ENCODE data around the gene PRKCH. TPM values are rescaled to one million over a fixed set of nuclear protein-coding genes. Genes with fewer than 3 reads are reported as not detected.
A peak's percentile ranks its signal among the peaks of the same experiment; 100 is the strongest.

PRKCH gene
- total and polyA plus RNA-seq, 2 of the 13 experiments (the other 11 are each of a cell fraction or from before 2014, with no cell fraction given), result 0.48 to 1.3 TPM

DNA sequence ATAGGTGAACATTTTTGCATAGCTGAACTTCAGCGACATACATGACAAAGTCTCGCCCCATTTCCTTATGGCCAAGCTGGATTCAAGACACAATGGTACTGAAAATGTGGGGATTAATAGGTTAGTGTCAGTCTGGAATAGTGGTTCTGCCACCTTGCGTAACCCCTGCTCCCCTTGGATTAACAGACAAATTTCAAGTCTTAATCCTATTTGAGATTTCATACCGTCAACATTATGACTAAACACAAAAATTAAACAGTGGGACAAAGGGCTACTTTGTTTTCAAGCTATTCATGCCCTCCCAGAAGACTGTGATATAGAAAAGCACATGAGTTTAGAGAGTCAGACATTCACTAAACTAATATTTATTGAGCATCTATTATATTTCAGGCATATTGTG lies 235.1 kb downstream of the PRKCH start (continued):
- no peak for TF ChIP-seq ZNF75D (CRISPR knock-in tag; IDR thresholded peaks at IDR 0.05; ENCODE audit: borderline replicate concordance)
- TF ChIP-seq, protein P1, sequence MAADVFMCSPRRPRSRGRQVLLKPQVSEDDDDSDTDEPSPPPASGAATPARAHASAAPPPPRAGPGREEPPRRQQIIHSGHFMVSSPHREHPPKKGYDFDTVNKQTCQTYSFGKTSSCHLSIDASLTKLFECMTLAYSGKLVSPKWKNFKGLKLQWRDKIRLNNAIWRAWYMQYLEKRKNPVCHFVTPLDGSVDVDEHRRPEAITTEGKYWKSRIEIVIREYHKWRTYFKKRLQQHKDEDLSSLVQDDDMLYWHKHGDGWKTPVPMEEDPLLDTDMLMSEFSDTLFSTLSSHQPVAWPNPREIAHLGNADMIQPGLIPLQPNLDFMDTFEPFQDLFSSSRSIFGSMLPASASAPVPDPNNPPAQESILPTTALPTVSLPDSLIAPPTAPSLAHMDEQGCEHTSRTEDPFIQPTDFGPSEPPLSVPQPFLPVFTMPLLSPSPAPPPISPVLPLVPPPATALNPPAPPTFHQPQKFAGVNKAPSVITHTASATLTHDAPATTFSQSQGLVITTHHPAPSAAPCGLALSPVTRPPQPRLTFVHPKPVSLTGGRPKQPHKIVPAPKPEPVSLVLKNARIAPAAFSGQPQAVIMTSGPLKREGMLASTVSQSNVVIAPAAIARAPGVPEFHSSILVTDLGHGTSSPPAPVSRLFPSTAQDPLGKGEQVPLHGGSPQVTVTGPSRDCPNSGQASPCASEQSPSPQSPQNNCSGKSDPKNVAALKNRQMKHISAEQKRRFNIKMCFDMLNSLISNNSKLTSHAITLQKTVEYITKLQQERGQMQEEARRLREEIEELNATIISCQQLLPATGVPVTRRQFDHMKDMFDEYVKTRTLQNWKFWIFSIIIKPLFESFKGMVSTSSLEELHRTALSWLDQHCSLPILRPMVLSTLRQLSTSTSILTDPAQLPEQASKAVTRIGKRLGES (CRISPR knock-in tag; IDR thresholded peaks at IDR 0.05; ENCODE audit: borderline replicate concordance), result no peak
- TF ChIP-seq SIX4 (CRISPR knock-in tag; IDR thresholded peaks at IDR 0.05), result no peak
- peak; percentile 47; the same call in 1 of the 2 replicates for TF ChIP-seq CEBPG (CRISPR knock-in tag; IDR thresholded peaks at IDR 0.05)
- TF ChIP-seq, protein P2, sequence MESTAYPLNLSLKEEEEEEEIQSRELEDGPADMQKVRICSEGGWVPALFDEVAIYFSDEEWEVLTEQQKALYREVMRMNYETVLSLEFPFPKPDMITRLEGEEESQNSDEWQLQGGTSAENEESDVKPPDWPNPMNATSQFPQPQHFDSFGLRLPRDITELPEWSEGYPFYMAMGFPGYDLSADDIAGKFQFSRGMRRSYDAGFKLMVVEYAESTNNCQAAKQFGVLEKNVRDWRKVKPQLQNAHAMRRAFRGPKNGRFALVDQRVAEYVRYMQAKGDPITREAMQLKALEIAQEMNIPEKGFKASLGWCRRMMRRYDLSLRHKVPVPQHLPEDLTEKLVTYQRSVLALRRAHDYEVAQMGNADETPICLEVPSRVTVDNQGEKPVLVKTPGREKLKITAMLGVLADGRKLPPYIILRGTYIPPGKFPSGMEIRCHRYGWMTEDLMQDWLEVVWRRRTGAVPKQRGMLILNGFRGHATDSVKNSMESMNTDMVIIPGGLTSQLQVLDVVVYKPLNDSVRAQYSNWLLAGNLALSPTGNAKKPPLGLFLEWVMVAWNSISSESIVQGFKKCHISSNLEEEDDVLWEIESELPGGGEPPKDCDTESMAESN (CRISPR knock-in tag; conservative IDR thresholded peaks at IDR 0.05), result no peak
- TF ChIP-seq ZFP41 (CRISPR knock-in tag; IDR thresholded peaks at IDR 0.05; ENCODE audit: borderline replicate concordance), result no peak
- TF ChIP-seq STAT5B (CRISPR knock-in tag; IDR thresholded peaks at IDR 0.05), result no peak
- TF ChIP-seq REPIN1 (CRISPR knock-in tag; IDR thresholded peaks at IDR 0.05; ENCODE audit: borderline replicate concordance, low read depth), result no peak
- TF ChIP-seq SNAI1 (CRISPR knock-in tag; IDR thresholded peaks at IDR 0.05; ENCODE audit: borderline replicate concordance), result no peak
- TF ChIP-seq BCL6 (CRISPR knock-in tag; IDR thresholded peaks at IDR 0.05), result 0 out of 2 replicates have a peak, but pooled peaks have one; percentile 14
- no peak for TF ChIP-seq NR1H2 (CRISPR knock-in tag; IDR thresholded peaks at IDR 0.05; ENCODE audit: borderline replicate concordance, low read depth)
- TF ChIP-seq SMARCE1 (IDR thresholded peaks at IDR 0.05; ENCODE audit: borderline replicate concordance), result no peak
- TF ChIP-seq, protein P3, sequence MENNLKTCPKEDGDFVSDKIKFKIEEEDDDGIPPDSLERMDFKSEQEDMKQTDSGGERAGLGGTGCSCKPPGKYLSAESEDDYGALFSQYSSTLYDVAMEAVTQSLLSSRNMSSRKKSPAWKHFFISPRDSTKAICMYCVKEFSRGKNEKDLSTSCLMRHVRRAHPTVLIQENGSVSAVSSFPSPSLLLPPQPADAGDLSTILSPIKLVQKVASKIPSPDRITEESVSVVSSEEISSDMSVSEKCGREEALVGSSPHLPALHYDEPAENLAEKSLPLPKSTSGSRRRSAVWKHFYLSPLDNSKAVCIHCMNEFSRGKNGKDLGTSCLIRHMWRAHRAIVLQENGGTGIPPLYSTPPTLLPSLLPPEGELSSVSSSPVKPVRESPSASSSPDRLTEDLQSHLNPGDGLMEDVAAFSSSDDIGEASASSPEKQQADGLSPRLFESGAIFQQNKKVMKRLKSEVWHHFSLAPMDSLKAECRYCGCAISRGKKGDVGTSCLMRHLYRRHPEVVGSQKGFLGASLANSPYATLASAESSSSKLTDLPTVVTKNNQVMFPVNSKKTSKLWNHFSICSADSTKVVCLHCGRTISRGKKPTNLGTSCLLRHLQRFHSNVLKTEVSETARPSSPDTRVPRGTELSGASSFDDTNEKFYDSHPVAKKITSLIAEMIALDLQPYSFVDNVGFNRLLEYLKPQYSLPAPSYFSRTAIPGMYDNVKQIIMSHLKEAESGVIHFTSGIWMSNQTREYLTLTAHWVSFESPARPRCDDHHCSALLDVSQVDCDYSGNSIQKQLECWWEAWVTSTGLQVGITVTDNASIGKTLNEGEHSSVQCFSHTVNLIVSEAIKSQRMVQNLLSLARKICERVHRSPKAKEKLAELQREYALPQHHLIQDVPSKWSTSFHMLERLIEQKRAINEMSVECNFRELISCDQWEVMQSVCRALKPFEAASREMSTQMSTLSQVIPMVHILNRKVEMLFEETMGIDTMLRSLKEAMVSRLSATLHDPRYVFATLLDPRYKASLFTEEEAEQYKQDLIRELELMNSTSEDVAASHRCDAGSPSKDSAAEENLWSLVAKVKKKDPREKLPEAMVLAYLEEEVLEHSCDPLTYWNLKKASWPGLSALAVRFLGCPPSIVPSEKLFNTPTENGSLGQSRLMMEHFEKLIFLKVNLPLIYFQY (CRISPR knock-in tag; IDR thresholded peaks at IDR 0.05; ENCODE audit: borderline replicate concordance), result no peak
- TF ChIP-seq TOE1 (CRISPR knock-in tag; IDR thresholded peaks at IDR 0.05), result no peak
- no peak for TF ChIP-seq ZNF138 (CRISPR knock-in tag; IDR thresholded peaks at IDR 0.05; ENCODE audit: low read depth)
- TF ChIP-seq SCMH1 (CRISPR knock-in tag; IDR thresholded peaks at IDR 0.05; ENCODE audit: borderline replicate concordance), result no peak
- TF ChIP-seq KAT8 (CRISPR knock-in tag; IDR thresholded peaks at IDR 0.05), result no peak
- TF ChIP-seq ZNF788 (CRISPR knock-in tag; IDR thresholded peaks at IDR 0.05; ENCODE audit: borderline replicate concordance), result no peak
- TF ChIP-seq, protein P4, sequence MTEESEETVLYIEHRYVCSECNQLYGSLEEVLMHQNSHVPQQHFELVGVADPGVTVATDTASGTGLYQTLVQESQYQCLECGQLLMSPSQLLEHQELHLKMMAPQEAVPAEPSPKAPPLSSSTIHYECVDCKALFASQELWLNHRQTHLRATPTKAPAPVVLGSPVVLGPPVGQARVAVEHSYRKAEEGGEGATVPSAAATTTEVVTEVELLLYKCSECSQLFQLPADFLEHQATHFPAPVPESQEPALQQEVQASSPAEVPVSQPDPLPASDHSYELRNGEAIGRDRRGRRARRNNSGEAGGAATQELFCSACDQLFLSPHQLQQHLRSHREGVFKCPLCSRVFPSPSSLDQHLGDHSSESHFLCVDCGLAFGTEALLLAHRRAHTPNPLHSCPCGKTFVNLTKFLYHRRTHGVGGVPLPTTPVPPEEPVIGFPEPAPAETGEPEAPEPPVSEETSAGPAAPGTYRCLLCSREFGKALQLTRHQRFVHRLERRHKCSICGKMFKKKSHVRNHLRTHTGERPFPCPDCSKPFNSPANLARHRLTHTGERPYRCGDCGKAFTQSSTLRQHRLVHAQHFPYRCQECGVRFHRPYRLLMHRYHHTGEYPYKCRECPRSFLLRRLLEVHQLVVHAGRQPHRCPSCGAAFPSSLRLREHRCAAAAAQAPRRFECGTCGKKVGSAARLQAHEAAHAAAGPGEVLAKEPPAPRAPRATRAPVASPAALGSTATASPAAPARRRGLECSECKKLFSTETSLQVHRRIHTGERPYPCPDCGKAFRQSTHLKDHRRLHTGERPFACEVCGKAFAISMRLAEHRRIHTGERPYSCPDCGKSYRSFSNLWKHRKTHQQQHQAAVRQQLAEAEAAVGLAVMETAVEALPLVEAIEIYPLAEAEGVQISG (CRISPR knock-in tag; IDR thresholded peaks at IDR 0.05), result no peak
